DND-41 (cell line): ENCODE results near the gene PCNA.

Source experiments
- ATAC-seq: fragments of 200-7000 bp; cut with Tn5 transposase; 3 replicates; pipeline ENCODE4 v1.9.1; 2021; ENCODE audit warnings: low read depth; ENCODE audit not compliant: insufficient read depth
- DNase-seq: peaks from one replicate; pipeline ENCODE4 v3.0.0-alpha.2; 2020
- H2AFZ ChIP-seq: 2 replicates; pipeline ENCODE4 v1.6.0; 2012; ENCODE audit warnings: low read depth, low read length
- H3K27ac ChIP-seq: 2 replicates; pipeline ENCODE4 v1.5.1; 2012; ENCODE audit warnings: low read length, inconsistent platforms
- H3K27me3 ChIP-seq: fragments of 200-600 bp; sonication (generic); 2 replicates; pipeline ENCODE4 v1.6.0; 2012; ENCODE audit warnings: low read length, mild to moderate bottlenecking, inconsistent platforms; ENCODE audit not compliant: insufficient read depth, poor library complexity
- H3K36me3 ChIP-seq: 2 replicates; pipeline ENCODE4 v1.5.1; 2012; ENCODE audit warnings: low read length, inconsistent platforms; ENCODE audit not compliant: insufficient read depth
- H3K4me1 ChIP-seq: 2 replicates; pipeline ENCODE4 v1.5.1; 2012; ENCODE audit warnings: mild to moderate bottlenecking, low read length; ENCODE audit not compliant: insufficient read depth
- H3K4me2 ChIP-seq: 2 replicates; pipeline ENCODE4 v1.6.0; 2012; ENCODE audit warnings: mild to moderate bottlenecking, moderate library complexity, low read length, inconsistent platforms; ENCODE audit not compliant: insufficient read depth
- H3K4me3 ChIP-seq, 2 experiments: fragments of 200-600 bp in 1 of 2; shearing (Covaris generic) in 1 of 2; 2 replicates each; pipeline ENCODE4 v1.5.1; 2012 to 2016; ENCODE audit warnings: inconsistent platforms in 2 of 2, low read length in 2 of 2, mild to moderate bottlenecking in 2 of 2, low read depth in 1 of 2, moderate library complexity in 1 of 2
- H3K79me2 ChIP-seq: 2 replicates; pipeline ENCODE4 v1.6.0; 2012; ENCODE audit warnings: low read length, inconsistent platforms; ENCODE audit not compliant: insufficient read depth
- H3K9ac ChIP-seq: 2 replicates; pipeline ENCODE4 v1.6.0; 2012; ENCODE audit warnings: low read depth, mild to moderate bottlenecking, inconsistent platforms, low read length, moderate library complexity
- H3K9me3 ChIP-seq: 2 replicates; pipeline ENCODE4 v1.5.1; 2012; ENCODE audit warnings: low read length, moderate library complexity, mild to moderate bottlenecking, inconsistent platforms; ENCODE audit not compliant: insufficient read depth, severe bottlenecking
- H4K20me1 ChIP-seq: 2 replicates; pipeline ENCODE4 v1.6.0; 2012; ENCODE audit warnings: low read length; ENCODE audit not compliant: insufficient read depth
- EZH2 ChIP-seq: IDR thresholded peaks from 3 replicates; pipeline ENCODE4 v1.6.1; 2012; ENCODE audit warnings: borderline replicate concordance, low read depth, mild to moderate bottlenecking, moderate library complexity, low read length, inconsistent platforms; ENCODE audit not compliant: severe bottlenecking
- TF ChIP-seq, protein P1 (sequence below): IDR thresholded peaks from 2 replicates; pipeline ENCODE4 v1.5.1; 2012; ENCODE audit warnings: borderline replicate concordance, low read length, moderate library complexity, mild to moderate bottlenecking; ENCODE audit not compliant: poor library complexity, severe bottlenecking; ENCODE audit errors: extremely low read depth

PCNA gene

DNA sequence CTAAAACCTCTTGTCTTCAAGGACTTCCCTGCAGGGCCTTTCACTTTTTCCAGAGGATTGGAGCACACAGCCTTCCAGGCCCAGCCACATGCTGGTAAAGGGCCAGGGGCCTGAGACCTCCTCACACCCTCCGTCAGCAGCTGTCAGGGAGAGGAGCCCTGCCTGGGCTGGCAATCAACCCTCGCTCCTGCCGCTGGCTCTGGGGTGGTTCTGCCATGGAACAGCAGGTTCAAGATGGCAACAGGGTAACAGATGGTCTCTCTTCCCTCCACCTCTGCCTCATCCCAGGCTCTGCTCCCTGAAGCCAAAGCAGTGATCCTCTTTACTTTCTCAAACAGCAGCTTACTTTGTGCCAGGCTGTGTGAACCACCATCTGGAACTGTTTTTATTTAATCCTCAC lies 23.8 kb downstream of the PCNA start:
- Histone ChIP-seq H2AFZ (no peak overlapping the region), H3K9me3 (no peaks in the 10 kb centered on the region), H3K4me3 (no peak overlapping the region), H3K4me2 (no peak overlapping the region), H3K4me1 (no peaks in the 10 kb centered on the region), H3K27me3 (no peaks in the 10 kb centered on the region), H3K9ac (no peak overlapping the region), H4K20me1 (no peaks in the 10 kb centered on the region; the same call in 1 of the 2 replicates), H3K27ac (no peak overlapping the region), H3K79me2 (no peaks in the 10 kb centered on the region), H3K36me3 (peaks cover 50% of the 10 kb centered on the region)
- ATAC-seq, result no peak
- TF ChIP-seq, protein P1, sequence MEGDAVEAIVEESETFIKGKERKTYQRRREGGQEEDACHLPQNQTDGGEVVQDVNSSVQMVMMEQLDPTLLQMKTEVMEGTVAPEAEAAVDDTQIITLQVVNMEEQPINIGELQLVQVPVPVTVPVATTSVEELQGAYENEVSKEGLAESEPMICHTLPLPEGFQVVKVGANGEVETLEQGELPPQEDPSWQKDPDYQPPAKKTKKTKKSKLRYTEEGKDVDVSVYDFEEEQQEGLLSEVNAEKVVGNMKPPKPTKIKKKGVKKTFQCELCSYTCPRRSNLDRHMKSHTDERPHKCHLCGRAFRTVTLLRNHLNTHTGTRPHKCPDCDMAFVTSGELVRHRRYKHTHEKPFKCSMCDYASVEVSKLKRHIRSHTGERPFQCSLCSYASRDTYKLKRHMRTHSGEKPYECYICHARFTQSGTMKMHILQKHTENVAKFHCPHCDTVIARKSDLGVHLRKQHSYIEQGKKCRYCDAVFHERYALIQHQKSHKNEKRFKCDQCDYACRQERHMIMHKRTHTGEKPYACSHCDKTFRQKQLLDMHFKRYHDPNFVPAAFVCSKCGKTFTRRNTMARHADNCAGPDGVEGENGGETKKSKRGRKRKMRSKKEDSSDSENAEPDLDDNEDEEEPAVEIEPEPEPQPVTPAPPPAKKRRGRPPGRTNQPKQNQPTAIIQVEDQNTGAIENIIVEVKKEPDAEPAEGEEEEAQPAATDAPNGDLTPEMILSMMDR, result no peak
- TF ChIP-seq EZH2, result no peak
- DNase-seq, result no peak

DNA sequence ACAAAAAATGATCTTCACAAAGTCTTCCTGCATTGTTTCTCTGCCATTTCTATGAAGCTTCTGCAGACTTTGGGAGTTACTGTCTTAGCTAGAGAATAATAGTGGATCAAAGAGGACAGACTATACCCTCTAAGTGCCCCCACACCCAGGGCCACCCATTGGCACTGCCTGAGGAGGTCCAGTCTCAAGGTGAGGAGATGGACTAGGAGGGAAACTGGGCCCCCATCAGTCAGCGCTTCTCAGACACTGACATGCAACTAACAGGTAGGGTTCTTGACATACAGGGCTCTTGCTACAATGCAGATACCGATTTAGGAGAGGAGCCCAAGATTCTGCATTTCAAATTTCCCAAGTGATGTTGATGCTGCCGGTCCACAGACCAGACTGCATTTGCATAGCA lies 24.3 kb downstream of the PCNA start:
- Histone ChIP-seq H3K4me3 (no peak overlapping the region), H4K20me1 (no peaks in the 10 kb centered on the region; the same call in 1 of the 2 replicates), H3K4me2 (no peak overlapping the region), H3K79me2 (no peaks in the 10 kb centered on the region), H3K9ac (no peak overlapping the region), H3K27me3 (no peaks in the 10 kb centered on the region), H3K9me3 (no peaks in the 10 kb centered on the region), H2AFZ (no peak overlapping the region), H3K36me3 (peaks cover 46% of the 10 kb centered on the region), H3K27ac (no peak overlapping the region), H3K4me1 (no peaks in the 10 kb centered on the region)
- DNase-seq, result no peak
- no peak for ATAC-seq
- TF ChIP-seq, protein P1, result no peak
- no peak for TF ChIP-seq EZH2

DNA sequence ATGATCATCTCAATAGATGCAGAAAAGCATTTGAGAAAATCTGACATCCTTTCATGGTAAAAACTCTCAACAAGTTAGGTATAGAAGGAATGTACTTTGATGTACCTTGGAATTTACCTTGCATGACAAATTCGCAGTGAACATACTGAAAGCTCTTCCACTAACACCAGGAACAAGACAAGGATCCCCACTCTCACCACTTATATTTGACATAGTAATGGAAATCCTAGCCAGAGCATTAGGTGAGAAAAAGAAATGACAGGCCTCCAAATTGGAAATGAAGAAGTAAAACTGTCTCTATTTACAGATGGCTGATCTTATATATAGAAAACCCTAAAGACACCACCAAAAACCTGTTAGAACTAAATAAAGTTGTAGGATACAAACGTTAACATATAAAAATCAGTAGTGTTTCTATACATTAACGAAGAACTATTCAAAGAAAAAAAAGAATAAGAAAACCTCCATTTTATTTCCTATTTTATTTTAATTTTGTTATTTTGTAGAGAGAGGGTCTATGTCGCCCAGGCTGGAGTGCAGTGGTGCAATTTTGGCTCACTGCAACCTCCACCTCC lies 26.9 kb downstream of the PCNA start:
- H4K20me1 ChIP-seq, result no peaks in the 10 kb centered on the region
- TF ChIP-seq, protein P1, result no peak
- no peak for TF ChIP-seq EZH2
- H3K4me1 ChIP-seq, result no peaks in the 10 kb centered on the region
- no peak overlapping the region for H3K27ac ChIP-seq
- no peak for ATAC-seq
- H3K9ac ChIP-seq, result no peak overlapping the region
- H3K4me2 ChIP-seq, result no peak overlapping the region
- DNase-seq, result no peak
- no peaks in the 10 kb centered on the region for H3K9me3 ChIP-seq
- no peaks in the 10 kb centered on the region for H3K79me2 ChIP-seq
- H3K36me3 ChIP-seq, result peaks cover 24% of the 10 kb centered on the region; the same call in 1 of the 2 replicates
- no peak overlapping the region for H3K4me3 ChIP-seq
- H2AFZ ChIP-seq, result no peak overlapping the region
- no peaks in the 10 kb centered on the region for H3K27me3 ChIP-seq
